NK-92 (cell line): ENCODE data around the gene SMLR1.
"Not testable (repeated sequence)": the region's sequence is repeated elsewhere in the genome, so short reads cannot be mapped to it uniquely, and the experiment has no call there.

ENCODE experiments used
- DNase-seq: peaks from one replicate; lab custom pipeline; 2025; ENCODE audit not compliant: unreplicated experiment; lab: John Stamatoyannopoulos, UW

SMLR1 gene

DNA sequence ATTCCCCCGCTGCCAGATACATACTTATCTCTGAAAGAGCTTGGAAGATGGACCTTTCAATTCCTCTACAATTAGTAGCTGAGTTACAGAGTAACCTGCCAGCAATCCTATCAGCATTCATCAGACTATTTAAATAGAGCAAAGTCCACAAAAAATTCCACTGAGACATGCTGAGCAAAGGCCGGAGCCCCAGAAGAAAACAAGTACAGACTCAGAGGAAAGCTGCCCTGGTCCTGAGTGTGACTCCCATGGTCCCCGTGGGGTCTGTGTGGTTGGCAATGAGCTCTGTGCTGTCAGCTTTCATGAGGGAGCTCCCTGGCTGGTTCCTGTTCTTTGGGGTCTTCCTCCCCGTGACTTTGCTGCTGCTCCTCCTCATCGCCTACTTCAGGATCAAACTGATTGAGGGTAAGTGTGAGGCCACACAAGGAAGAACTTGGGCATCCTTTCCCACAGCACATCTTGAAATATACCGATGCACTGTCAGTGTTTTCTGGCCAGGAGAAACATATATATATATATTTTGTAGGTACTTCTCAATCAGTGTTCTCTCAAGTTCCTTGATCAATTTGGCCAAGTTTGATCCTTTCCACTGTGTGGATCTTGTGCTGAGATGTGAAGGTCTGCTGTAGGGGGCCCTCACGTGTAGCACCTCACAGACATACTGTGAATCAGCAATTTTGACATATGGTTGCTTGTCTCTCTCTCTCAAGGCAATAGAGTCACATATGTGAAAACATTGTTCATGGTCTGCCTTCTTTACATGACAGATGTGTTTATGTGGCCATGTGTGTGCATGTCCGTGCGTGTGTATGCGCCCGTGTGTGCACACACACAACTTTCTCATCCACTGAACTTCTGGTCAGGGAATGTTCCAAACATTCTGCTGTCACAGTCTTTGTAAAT is at the start of gene SMLR1:
TSS of gene SMLR1 (plus strand) at position 160 of the 903 bp plus-strand sequence. CDS start at position 168, 8 bp downstream.
- no peak for DNase-seq

DNA sequence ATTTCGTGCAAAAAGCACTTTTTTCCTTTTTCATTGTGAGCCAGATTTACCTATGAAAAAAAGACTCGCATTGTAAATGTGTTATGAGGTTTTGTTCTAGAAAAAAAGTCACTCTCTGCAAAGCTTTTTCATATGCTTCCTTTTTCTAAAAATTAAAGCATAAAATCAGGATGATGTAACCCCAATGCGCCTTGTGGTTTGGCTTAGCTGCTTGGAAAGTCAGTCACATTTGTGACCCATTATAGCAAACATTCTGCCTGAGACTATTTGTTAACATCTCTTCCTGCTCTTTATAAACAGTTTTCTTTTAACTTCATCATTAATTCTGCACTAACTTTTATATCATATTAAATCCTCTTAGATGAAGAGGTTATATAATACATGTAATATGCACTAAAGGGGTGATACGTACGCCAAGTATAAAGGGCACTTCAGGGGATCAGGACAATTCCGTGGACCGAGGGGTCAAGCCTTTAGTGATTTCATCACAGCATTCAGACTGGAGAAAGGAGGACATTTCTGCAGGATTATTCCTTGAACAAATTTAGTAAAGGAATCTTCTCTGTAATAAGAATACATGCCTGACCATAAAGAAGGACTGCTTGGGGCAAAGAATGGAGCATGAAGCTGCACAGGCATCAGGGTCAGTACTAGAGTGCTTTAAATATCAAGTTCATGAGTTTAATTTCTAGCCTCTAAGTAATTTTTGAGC is 48.1 kb upstream of the SMLR1 start:
- DNase-seq = no peak

GRCh38 chr6:130779658-130780033 is 47.6 kb upstream of the SMLR1 start:
- no peak for DNase-seq

DNA sequence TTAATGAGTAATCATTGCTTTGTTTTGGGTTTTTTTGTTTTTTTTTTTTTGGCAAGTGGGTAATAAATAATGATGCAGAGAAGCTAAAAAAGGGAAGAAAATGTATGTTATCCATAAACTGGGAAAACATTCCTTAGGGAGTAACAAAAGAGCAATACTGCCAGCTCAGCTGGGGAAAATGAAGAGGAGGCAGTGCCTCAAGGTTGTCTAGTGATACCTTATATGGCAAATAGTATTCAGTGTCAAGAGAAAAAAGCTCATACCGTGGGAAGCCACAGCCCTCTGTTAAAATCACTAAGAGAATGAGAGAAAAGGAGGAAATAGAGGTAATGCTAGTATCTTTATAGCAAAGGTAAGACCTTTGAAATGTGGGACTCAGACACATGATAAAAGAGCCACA is 47.1 kb upstream of the SMLR1 start:
- DNase-seq = no peak

GRCh38 chr6:130781557-130781956 is 45.6 kb upstream of the SMLR1 start:
- no peak for DNase-seq

DNA sequence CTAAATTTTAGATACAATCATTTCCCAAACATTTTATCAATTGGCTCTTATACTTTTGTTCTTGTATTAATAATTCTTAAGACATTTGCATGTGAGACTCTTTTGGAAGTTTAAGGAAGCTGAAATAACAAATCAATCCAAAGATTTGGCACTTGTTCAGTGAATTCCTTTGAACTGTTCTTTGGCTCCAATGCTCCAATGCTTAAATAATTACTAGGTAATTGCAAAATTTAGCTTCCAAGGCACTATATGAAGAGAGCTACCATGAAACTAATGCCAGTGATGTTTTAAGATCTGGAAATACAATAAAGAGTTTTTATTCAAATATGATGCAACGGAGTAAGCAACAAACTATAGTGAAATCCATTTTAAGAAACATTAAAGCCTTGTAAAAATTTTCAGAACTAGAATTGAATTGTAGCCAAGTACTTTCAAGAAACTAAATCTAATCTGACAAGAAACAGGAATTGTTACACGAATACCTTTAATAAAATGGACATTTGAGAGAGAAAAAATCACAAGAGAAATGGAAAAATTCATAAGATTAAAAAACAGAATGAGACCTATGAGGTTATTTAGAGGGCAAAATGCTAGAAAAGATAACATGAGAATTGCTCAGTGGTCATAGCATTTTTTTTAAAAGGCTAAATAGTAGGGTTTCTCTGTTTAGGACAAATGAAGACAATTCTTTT is 43.6 kb upstream of the SMLR1 start:
- DNase-seq = no peak

DNA sequence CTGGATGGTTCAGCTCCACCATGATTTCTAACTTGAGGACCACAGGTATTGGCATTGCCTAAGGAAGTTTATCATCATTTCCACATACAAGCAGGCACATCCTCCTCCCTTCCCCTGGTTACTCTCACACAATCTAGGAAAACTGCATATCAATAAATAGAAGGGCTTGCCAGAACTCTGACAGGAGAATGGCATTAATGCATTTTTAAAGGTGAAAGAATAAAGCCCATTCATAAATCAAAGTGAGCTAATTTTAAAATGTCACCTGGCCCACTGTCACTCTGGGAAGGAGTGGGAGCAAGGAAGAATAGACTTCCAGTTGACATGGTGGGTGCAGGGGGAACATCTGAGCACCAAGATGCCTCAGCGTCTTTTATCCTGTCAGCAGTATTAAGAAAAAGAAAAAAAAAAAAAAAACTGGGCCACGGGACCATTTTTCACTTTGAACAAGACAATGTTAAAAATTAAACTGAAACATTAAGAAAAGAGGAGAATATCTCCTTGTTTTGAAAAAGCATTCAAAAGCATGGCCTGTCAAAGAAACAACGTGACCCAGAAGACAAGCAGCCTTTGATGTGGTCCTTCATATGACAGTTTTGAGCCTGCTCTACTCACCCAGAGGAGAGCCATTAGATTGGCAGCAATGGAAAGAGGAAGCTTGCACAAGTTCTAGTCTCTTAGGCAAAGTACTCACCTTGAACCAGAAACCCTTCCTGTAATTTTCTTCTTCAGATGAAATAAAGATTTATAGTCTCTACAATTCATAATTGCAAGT is 39.3 kb upstream of the SMLR1 start:
- DNase-seq = no peak

DNA sequence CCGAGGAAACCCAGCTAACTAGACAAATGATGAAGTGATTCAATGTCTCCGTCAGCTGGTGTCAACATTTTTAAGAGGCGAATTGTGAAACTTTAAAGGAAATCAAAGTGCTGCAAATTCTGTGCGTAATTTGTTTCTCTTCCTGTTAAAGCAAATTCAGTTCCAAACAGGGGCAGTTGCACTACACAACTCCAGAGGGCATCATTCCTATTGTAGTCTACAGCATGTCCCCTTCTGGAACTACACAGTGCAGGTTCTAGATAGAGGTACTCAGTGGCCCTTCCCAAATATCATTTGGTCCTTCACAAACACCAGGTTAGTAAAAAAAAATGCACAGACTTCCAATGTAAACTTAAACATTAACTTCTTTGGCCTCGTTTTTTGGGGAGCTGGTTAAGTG is 38.3 kb upstream of the SMLR1 start:
- DNase-seq = no peak

GRCh38 chr6:130794010-130794697 is 33.1 kb upstream of the SMLR1 start:
- DNase-seq = no peak

DNA sequence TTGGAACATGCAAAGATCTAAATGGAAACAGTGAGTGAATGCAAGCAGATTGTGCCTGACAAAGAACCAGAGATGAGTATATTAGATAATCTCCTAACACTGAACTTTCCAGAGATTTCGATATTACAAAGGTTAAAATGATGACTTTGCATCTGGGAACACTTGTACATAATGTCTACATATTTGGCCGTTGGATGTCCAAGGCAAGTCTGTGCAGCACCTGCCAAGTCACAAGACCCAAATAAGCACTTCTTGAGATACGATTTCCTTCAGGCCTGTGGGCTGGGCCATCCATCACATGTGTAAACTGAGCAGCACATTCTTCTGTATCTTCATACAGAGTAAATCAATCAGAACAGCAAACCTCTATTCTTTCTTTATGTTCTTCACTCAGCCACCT is 32.5 kb upstream of the SMLR1 start:
- no peak for DNase-seq

- DNase-seq = no peak
These were observed 30.8 kb upstream of the SMLR1 start for GRCh38 chr6:130796313-130796905.

DNA sequence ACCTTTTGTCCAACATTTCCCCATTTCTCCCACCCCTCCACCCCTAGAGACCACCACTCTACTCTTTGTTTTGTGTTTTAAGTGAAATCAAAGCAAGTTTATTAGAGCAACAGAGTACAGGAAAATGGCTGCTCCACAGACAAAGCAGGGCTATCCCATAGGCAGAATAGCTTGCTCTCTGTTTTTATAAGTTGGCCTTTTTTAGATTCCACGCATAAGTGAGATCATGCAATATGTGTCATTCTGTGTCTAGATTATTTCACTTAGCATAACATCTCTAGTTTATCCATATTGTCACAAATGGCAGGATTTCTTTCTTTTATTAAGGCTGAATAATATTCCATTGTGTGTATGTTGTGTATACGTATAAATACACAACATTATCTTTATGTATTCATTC is 30.1 kb upstream of the SMLR1 start:
- DNase-seq = no peak

GRCh38 chr6:130801368-130801767 is 25.8 kb upstream of the SMLR1 start:
- DNase-seq = not testable (repeated sequence)

DNA sequence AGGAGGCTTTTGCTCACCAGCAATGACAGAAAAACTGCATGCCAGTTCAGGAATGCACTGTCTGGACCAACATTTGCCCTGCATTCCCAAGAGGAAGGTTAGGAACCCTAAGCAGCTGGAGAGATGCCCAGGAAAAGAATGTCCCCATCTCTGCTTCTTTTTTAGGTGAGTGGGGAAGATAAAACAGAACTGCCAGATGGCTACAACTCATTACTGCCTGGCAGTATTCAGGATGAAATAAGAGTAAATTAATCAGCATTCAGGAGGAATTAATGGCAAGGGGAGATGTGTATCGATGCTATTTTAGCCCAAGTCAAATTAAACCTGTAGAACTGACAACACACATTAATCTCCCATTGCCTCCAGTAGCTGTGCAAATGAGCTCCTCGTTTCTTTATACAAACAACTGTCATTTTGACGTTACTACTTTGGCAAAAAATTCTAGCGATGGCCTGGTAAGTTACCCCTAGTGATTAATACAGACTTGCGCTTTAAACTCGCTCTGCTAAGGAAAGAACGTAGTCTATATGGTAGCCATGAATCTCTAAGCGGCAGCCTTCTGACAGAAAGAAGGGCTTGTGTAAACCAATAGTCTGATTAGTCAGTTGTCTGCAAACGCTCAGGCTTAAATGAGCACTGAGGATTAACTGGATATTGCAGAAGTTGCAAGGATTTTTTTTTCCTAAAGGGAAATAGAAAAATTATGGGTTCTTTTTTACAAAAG is 16.7 kb upstream of the SMLR1 start:
- DNase-seq = no peak

- no peak for DNase-seq
These were observed 15.3 kb upstream of the SMLR1 start for GRCh38 chr6:130811932-130812331.

- no peak for DNase-seq
These were observed 12.7 kb upstream of the SMLR1 start for GRCh38 chr6:130814506-130814905.

GRCh38 chr6:130815200-130816071 is 11.8 kb upstream of the SMLR1 start:
- no peak for DNase-seq

- DNase-seq = no peak
These were observed 4.5 kb upstream of the SMLR1 start for GRCh38 chr6:130822736-130823135.
